ENCODE results near the gene NSMCE1. TPM values are rescaled to one million over a fixed set of nuclear protein-coding genes. Genes with fewer than 3 reads are reported as not detected.

NSMCE1 gene
- total RNA-seq, 1 experiment from 2014 or later, result 106 TPM

DNA sequence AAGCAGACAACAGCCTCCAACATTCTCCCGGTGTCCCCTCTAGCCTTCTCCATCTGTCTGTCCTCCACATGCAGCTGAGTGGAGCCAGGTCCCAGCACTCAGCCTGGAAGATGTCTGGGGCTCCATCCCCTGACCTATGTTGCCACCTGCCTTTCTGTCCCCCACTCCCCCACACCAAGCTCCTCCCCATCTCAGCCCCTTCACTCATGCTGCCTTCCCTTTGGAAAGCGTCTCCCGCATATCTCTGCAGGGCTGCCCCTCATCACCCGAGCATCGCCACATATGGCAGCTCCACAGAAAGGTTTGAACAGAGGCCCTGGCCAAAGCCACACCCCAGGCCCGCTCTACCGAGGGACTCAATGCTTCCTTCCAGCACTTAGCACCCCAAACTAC lies 24.2 kb downstream of the NSMCE1 start:
- no peak for DNase-seq (ENCODE audit: unreplicated experiment)
- TF ChIP-seq, protein P1, sequence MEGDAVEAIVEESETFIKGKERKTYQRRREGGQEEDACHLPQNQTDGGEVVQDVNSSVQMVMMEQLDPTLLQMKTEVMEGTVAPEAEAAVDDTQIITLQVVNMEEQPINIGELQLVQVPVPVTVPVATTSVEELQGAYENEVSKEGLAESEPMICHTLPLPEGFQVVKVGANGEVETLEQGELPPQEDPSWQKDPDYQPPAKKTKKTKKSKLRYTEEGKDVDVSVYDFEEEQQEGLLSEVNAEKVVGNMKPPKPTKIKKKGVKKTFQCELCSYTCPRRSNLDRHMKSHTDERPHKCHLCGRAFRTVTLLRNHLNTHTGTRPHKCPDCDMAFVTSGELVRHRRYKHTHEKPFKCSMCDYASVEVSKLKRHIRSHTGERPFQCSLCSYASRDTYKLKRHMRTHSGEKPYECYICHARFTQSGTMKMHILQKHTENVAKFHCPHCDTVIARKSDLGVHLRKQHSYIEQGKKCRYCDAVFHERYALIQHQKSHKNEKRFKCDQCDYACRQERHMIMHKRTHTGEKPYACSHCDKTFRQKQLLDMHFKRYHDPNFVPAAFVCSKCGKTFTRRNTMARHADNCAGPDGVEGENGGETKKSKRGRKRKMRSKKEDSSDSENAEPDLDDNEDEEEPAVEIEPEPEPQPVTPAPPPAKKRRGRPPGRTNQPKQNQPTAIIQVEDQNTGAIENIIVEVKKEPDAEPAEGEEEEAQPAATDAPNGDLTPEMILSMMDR (IDR thresholded peaks at IDR 0.05; ENCODE audit: unreplicated experiment), result no peak
- peak overlapping the region; percentile 42 for H3K27ac Mint-ChIP-seq (ENCODE audit: low read depth, unreplicated experiment)
- intact Hi-C loops (cut with micrococcal nuclease), result no loop called here
- no peak overlapping the region for H3K4me3 Mint-ChIP-seq (ENCODE audit: unreplicated experiment)
- ChIA-PET POLR2A (no interaction called here), CTCF (interaction anchor here (0.6 to 4.9 kb wide), 4 partner anchors 10 to 278 kb away, joined by 3 to 50 read pairs (median 6); no protein-coding TSS in a partner anchor)
- BruUV-seq (replicated peaks), result no TSS peak
- no peaks in the 10 kb centered on the region for H3K27me3 Mint-ChIP-seq (ENCODE audit: insufficient read depth, unreplicated experiment)
- H3K4me1 Mint-ChIP-seq (ENCODE audit: insufficient read depth, unreplicated experiment), result peaks cover 10% of the 10 kb centered on the region
- H3K9me3 Mint-ChIP-seq (ENCODE audit: unreplicated experiment), result no peaks in the 10 kb centered on the region
- H3K36me3 Mint-ChIP-seq (ENCODE audit: insufficient read depth, unreplicated experiment), result peaks cover 28% of the 10 kb centered on the region

DNA sequence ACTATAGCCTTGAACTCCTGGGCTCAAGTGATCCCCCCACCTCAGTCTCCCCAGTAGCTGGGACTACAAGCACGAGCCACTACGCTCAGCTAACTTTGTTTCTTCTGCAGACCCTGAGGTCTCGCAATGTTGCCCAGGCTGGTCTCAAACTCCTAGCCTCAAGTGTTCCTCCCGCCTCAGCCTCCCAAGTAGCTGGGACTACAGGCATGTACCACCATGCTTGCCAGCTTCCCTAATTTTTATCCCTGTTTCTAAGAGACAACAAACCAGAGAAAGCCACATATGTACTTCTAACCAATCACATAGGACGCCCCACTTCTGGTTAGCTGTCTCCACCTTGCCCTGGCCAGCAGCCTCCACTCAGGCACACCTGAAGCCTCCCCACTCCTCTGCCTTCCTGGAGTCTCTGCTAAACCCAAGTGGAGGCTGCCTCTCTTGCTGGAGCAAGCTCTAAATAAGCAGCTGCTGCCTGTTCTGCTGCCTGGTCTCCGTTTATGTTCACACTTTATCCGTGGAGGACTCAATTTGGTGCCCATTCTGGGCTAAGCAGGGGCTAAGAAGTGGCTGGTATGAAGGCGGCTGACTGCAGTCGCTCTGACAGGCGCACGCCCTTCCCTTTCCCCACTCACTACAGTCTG lies 24.7 kb downstream of the NSMCE1 start:
- Mint-ChIP-seq H3K9me3 (ENCODE audit: unreplicated experiment) (no peaks in the 10 kb centered on the region), H3K36me3 (ENCODE audit: insufficient read depth, unreplicated experiment) (peaks cover 28% of the 10 kb centered on the region), H3K4me3 (ENCODE audit: unreplicated experiment) (no peak overlapping the region), H3K27ac (ENCODE audit: low read depth, unreplicated experiment) (peak overlapping the region; percentile 42), H3K4me1 (ENCODE audit: insufficient read depth, unreplicated experiment) (peaks cover 10% of the 10 kb centered on the region), H3K27me3 (ENCODE audit: insufficient read depth, unreplicated experiment) (no peaks in the 10 kb centered on the region)
- ChIA-PET POLR2A (no interaction called here), CTCF (interaction anchor here (1.3 to 4.9 kb wide), 3 partner anchors 9 to 124 kb away, joined by 3 to 50 read pairs (median 8); no protein-coding TSS in a partner anchor)
- TF ChIP-seq, protein P1 (IDR thresholded peaks at IDR 0.05; ENCODE audit: unreplicated experiment), result no peak
- no TSS peak for BruUV-seq (replicated peaks)
- DNase-seq (ENCODE audit: unreplicated experiment), result no peak
- intact Hi-C loops (cut with micrococcal nuclease), result no loop called here

DNA sequence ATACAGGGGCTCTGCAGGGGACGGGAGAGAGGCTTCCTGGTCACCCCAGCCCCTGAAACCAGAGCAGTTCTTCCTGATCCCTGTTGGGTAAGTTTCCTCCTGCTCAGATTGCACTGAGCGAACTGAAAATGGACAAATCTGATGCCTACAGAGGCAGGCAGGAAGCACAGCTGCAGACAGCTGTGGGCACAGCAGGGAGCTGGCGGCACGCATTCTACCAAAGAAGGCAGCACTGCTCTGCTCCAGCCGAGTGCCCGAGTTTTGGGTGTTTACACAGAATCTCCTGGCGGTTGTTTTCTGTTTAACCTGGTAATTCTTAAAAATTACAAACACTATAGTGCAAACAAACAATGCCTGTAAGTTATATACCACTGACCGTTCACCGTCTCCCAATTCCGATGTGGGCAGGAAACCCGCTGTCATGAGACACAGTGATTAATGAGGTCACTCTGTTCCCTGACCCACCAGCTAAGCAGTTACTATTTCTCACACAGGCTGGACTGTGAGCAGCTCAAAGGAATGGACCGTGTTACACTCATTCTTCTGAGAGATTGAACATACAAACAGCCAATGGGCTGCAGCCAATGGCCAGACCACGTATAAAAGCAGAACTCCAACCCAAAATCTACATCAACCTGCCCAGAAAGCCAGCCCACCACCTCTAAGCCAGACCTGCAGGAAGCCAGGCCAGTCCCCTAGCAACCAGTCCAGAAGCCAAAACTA lies 25.5 kb downstream of the NSMCE1 start:
- Mint-ChIP-seq H3K4me1 (ENCODE audit: insufficient read depth, unreplicated experiment) (peaks cover 15% of the 10 kb centered on the region), H3K36me3 (ENCODE audit: insufficient read depth, unreplicated experiment) (peaks cover 30% of the 10 kb centered on the region), H3K4me3 (ENCODE audit: unreplicated experiment) (no peak overlapping the region), H3K27ac (ENCODE audit: low read depth, unreplicated experiment) (no peak overlapping the region), H3K27me3 (ENCODE audit: insufficient read depth, unreplicated experiment) (no peaks in the 10 kb centered on the region), H3K9me3 (ENCODE audit: unreplicated experiment) (no peaks in the 10 kb centered on the region)
- intact Hi-C loops (cut with micrococcal nuclease), result no loop called here
- POLR2A ChIA-PET, result no interaction called here
- no TSS peak for BruUV-seq (replicated peaks)
- TF ChIP-seq, protein P1 (IDR thresholded peaks at IDR 0.05; ENCODE audit: unreplicated experiment), result no peak
- DNase-seq (ENCODE audit: unreplicated experiment), result no peak
- CTCF ChIA-PET, result interaction anchor here (1.3 to 4.9 kb wide), 3 partner anchors 8 to 125 kb away, joined by 3 to 50 read pairs (median 8); no protein-coding TSS in a partner anchor

DNA sequence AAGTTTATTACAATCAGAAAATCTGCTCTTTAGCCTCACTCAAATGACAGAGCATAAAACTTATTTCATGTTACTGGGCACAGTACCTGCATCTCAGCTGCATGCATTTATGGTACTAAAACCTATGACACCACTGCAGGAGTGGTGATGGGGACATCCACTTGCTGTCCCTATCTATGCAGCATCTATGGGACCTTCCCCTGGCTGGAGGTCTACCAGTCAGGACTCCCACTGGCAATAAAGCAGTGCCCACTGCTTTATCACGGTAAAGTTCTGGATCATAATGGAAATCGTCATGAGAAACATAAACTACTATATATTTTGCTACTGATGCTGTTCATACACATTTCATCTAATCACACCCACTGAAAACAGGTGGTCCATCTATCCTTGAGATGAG lies 26.2 kb downstream of the NSMCE1 start:
- Mint-ChIP-seq H3K27ac (ENCODE audit: low read depth, unreplicated experiment) (no peak overlapping the region), H3K27me3 (ENCODE audit: insufficient read depth, unreplicated experiment) (no peaks in the 10 kb centered on the region), H3K4me3 (ENCODE audit: unreplicated experiment) (no peak overlapping the region), H3K4me1 (ENCODE audit: insufficient read depth, unreplicated experiment) (peaks cover 21% of the 10 kb centered on the region), H3K9me3 (ENCODE audit: unreplicated experiment) (no peaks in the 10 kb centered on the region), H3K36me3 (ENCODE audit: insufficient read depth, unreplicated experiment) (peaks cover 29% of the 10 kb centered on the region)
- intact Hi-C loops (cut with micrococcal nuclease), result no loop called here
- ChIA-PET CTCF (interaction anchor here (1.1 to 4.9 kb wide), 3 partner anchors 8 to 214 kb away, joined by 3 to 50 read pairs (median 6); no protein-coding TSS in a partner anchor), POLR2A (no interaction called here)
- no peak for DNase-seq (ENCODE audit: unreplicated experiment)
- BruUV-seq (replicated peaks), result no TSS peak
- TF ChIP-seq, protein P1 (IDR thresholded peaks at IDR 0.05; ENCODE audit: unreplicated experiment), result no peak

Data from MCF 10A (cell line).